Measurements from ENCODE around the gene ICA1L. TPM values are rescaled to one million over a fixed set of nuclear protein-coding genes. Genes with fewer than 3 reads are reported as not detected.

The ICA1L gene
- total RNA-seq (2022; extraction: Qiagen RNA extraction; ENCODE audit: low read depth): 1.5 to 2.4 TPM (median 1.9 TPM) in 5 replicates

GRCh38 chr2:202871300-202872141, at the start of gene ICA1L:
ICA1L (minus strand) TSS chr2:202871766; CDS start chr2:202829009, 42,757 bp downstream.

GRCh38 chr2:202911512-202912341, 40.2 kb upstream of the ICA1L start, which contains the start of the genes CARF and WDR12:
CARF (plus strand) TSS chr2:202912275; CDS start chr2:202941903, 29,628 bp downstream.
WDR12 (minus strand) TSS chr2:202911673; CDS start chr2:202911476, 197 bp downstream.

Other genes starting within 250 kb of the ICA1L start
- 2.3 to 3.2 TPM (median 2.8 TPM) in 5 replicates for gene FAM117B, start 236.8 kb downstream of the ICA1L start, total RNA-seq (2022; extraction: Qiagen RNA extraction; ENCODE audit: low read depth)
- gene WDR12, start 39.9 kb upstream of the ICA1L start, total RNA-seq (2022; extraction: Qiagen RNA extraction; ENCODE audit: low read depth): 53.7 to 93.3 TPM (median 77.3 TPM) in 5 replicates
- 0.85 to 1.9 TPM (median 1.0 TPM) in 5 replicates for gene CARF, start 40.5 kb upstream of the ICA1L start, total RNA-seq (2022; extraction: Qiagen RNA extraction; ENCODE audit: low read depth)
- 3.1 to 6.6 TPM (median 4.0 TPM) in 5 replicates for gene NBEAL1, start 143.1 kb upstream of the ICA1L start, total RNA-seq (2022; extraction: Qiagen RNA extraction; ENCODE audit: low read depth)